K562 (cell line): ENCODE measurements around the gene RNF215.

Source experiments
- CBFB ChIP-seq: sonication (generic); formaldehyde crosslinking; IDR thresholded peaks from 2 replicates; pipeline ENCODE4 v1.4.0; 2020; ENCODE audit warnings: mild to moderate bottlenecking, missing genetic modification reagents
- CBX2 ChIP-seq: fragments of 200-600 bp; sonication (generic); IDR thresholded peaks from one replicate; pipeline ENCODE4 v1.6.1; 2012; ENCODE audit warnings: mild to moderate bottlenecking, low read length, inconsistent platforms; ENCODE audit not compliant: insufficient read depth, poor library complexity, severe bottlenecking
- CTCF ChIP-seq, 3 experiments: IDR thresholded peaks in 2 of 3; conservative IDR thresholded peaks in 1 of 3; 2 replicates each; pipeline ENCODE4 v1.5.1; 2011 to 2012; ENCODE audit warnings: low read length in 3 of 3, mild to moderate bottlenecking in 3 of 3, control low read depth in 2 of 3, improper control_type of control experiment in 1 of 3, inconsistent platforms in 1 of 3, low read depth in 1 of 3, mixed read lengths in 1 of 3, moderate library complexity in 1 of 3; ENCODE audit not compliant: insufficient read depth in 2 of 3
- ETS1 ChIP-seq: conservative IDR thresholded peaks from 2 replicates; pipeline ENCODE4 v1.6.1; 2011; ENCODE audit warnings: low read depth, mild to moderate bottlenecking, low read length; ENCODE audit not compliant: control insufficient read depth
- EZH2 ChIP-seq: IDR thresholded peaks from 2 replicates; pipeline ENCODE4 v1.6.1; 2012; ENCODE audit warnings: low read depth, mild to moderate bottlenecking, inconsistent platforms, low read length, borderline replicate concordance
- FOS ChIP-seq: IDR thresholded peaks from 3 replicates; pipeline ENCODE4 v1.6.1; 2011; ENCODE audit not compliant: insufficient read length; ENCODE audit errors: extremely low read depth
- MTA3 ChIP-seq: fragments of 450-650 bp; formaldehyde crosslinking; IDR thresholded peaks from 2 replicates; pipeline ENCODE4 v1.6.1; 2017; ENCODE audit warnings: mild to moderate bottlenecking, borderline replicate concordance
- NCOA1 ChIP-seq: fragments of 450-650 bp; IDR thresholded peaks from 2 replicates; pipeline ENCODE4 v1.6.1; 2016; ENCODE audit warnings: low read depth
- NONO ChIP-seq, 2 experiments: fragments of 200-400 bp in 1 of 2; fragments of 450-650 bp in 1 of 2; formaldehyde crosslinking in 1 of 2; IDR thresholded peaks; 2 replicates each; pipeline ENCODE4 v1.6.1; 2017; ENCODE audit warnings: low read depth in 2 of 2, mild to moderate bottlenecking in 2 of 2, moderate library complexity in 2 of 2, low read length in 1 of 2
- TCF7L2 ChIP-seq: fragments of 150-350 bp; IDR thresholded peaks from 2 replicates; pipeline ENCODE4 v1.6.1; 2016; ENCODE audit warnings: low read depth, mild to moderate bottlenecking, low read length, moderate library complexity
- TF ChIP-seq, protein P1 (sequence below): sonication (generic); formaldehyde crosslinking; IDR thresholded peaks from 2 replicates; pipeline ENCODE4 v1.8.1; 2022; ENCODE audit warnings: missing genetic modification reagents

DNA sequence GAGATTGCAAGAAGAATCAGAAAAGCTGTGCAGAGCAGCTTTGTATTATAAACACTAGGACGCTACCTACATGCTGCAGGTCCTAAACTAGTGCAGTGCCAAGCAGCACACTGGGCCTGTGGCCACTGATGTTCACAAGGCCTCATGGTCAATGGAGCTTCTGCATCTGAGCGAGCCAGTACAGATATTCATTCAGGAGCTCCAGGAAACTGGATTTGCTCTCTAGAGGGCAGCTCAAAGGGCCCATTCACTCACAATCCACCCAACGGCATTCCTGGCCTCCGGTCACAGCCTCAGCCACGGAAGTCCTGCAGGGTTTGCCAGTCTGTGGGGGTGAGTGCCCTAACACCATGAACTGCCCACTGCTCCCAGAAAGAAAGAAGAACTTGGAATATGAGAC lies 54.7 kb downstream of the RNF215 start:
- TF ChIP-seq NCOA1 = no peak
- no peak for TF ChIP-seq TCF7L2
- no peak for TF ChIP-seq MTA3
- TF ChIP-seq FOS = no peak
- TF ChIP-seq, protein P1, sequence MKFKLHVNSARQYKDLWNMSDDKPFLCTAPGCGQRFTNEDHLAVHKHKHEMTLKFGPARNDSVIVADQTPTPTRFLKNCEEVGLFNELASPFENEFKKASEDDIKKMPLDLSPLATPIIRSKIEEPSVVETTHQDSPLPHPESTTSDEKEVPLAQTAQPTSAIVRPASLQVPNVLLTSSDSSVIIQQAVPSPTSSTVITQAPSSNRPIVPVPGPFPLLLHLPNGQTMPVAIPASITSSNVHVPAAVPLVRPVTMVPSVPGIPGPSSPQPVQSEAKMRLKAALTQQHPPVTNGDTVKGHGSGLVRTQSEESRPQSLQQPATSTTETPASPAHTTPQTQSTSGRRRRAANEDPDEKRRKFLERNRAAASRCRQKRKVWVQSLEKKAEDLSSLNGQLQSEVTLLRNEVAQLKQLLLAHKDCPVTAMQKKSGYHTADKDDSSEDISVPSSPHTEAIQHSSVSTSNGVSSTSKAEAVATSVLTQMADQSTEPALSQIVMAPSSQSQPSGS = no peak
- TF ChIP-seq ETS1 = no peak
- no peak for TF ChIP-seq CBX2
- no peak for TF ChIP-seq NONO (IDR thresholded peaks at IDR 0.05; ENCODE audit: low read depth in 2 of 2, low read length in 1 of 2)
- TF ChIP-seq EZH2 = no peak
- TF ChIP-seq CTCF (IDR thresholded peaks at IDR 0.05 in 2 of 3, conservative IDR thresholded peaks at IDR 0.05 in 1 of 3; ENCODE audit: insufficient read depth in 2 of 3, low read depth in 1 of 3, low read length in 3 of 3) = no peak
- TF ChIP-seq CBFB (CRISPR knock-in tag) = no peak
